H1 (cell line): ENCODE data around the gene FAM209A. TPM values are rescaled to one million over a fixed set of nuclear protein-coding genes. Genes with fewer than 3 reads are reported as not detected.

Experiments
- CTCF ChIA-PET: fragments of 300-600 bp; sonication (Branson Sonifier 250); formaldehyde crosslinking; loops from one replicate; lab custom pipeline; 2021; ENCODE audit not compliant: partially characterized antibody; lab: Charles Lee
- POLR2A ChIA-PET: fragments of 300-600 bp; sonication (Branson Sonifier 250); formaldehyde crosslinking; loops from one replicate; lab custom pipeline; 2021; ENCODE audit warnings: inconsistent platforms; ENCODE audit not compliant: partially characterized antibody; lab: Charles Lee
- DNase-seq, 2 experiments: peaks; one replicate each; pipeline versions ENCODE4 v3.0.0 to v3.0.0-alpha.2; 2010 to 2022; ENCODE audit warnings: low spot score in 2 of 2, low read depth in 1 of 2, mixed read lengths in 1 of 2
- FAIRE-seq: peaks from 2 replicates; lab custom pipeline; 2011; peaks lifted over from hg19 to GRCh38; lab: Jason Lieb, UNC
- H2AFZ ChIP-seq: 2 replicates; pipeline ENCODE4 v1.8.1; 2012; ENCODE audit warnings: low read length, inconsistent platforms
- H2AK5ac ChIP-seq: 2 replicates; pipeline ENCODE4 v1.6.1; 2013; ENCODE audit warnings: low read depth, low read length
- H2BK120ac ChIP-seq: replicated peaks from 2 replicates; pipeline ENCODE3; 2013; ENCODE audit warnings: low read depth, low read length, inconsistent platforms
- H2BK12ac ChIP-seq: 2 replicates; pipeline ENCODE4 v1.6.1; 2013; ENCODE audit warnings: low read depth, low read length
- H2BK15ac ChIP-seq: 2 replicates; pipeline ENCODE4 v1.6.1; 2013; ENCODE audit warnings: low read length
- H2BK20ac ChIP-seq: 2 replicates; pipeline ENCODE4 v1.6.1; 2013; ENCODE audit warnings: low read length
- H2BK5ac ChIP-seq: 2 replicates; pipeline ENCODE4 v1.6.1; 2013; ENCODE audit warnings: low read depth, low read length
- H3K14ac ChIP-seq: 2 replicates; pipeline ENCODE4 v1.6.1; 2013; ENCODE audit warnings: inconsistent platforms; ENCODE audit not compliant: insufficient read length
- H3K18ac ChIP-seq: 2 replicates; pipeline ENCODE4 v1.6.1; 2013; ENCODE audit warnings: low read length; ENCODE audit errors: extremely low read depth
- H3K23ac ChIP-seq: 2 replicates; pipeline ENCODE4 v1.6.1; 2013; ENCODE audit warnings: inconsistent platforms; ENCODE audit not compliant: insufficient read length
- H3K23me2 ChIP-seq: 2 replicates; pipeline ENCODE4 v1.6.1; 2013; ENCODE audit warnings: low read depth, low read length
- H3K27ac ChIP-seq: 2 replicates; pipeline ENCODE4 v1.6.1; 2011; ENCODE audit warnings: low read depth, low read length, inconsistent platforms
- H3K27me3 ChIP-seq, 4 experiments: replicated peaks in 1 of 4; 1 replicate in 1 of 4; 2 replicates in 3 of 4; pipeline versions ENCODE4 v1.6.1 to v1.8.1; 2011 to 2013; ENCODE audit warnings: low read length in 3 of 4, mild to moderate bottlenecking in 3 of 4, inconsistent platforms in 2 of 4, mixed read lengths in 2 of 4, moderate library complexity in 1 of 4; ENCODE audit not compliant: control insufficient read depth in 3 of 4, insufficient read depth in 3 of 4; ENCODE audit errors: extremely low read depth in 1 of 4
- H3K36me3 ChIP-seq, 4 experiments: 2 replicates each; pipeline versions ENCODE4 v1.6.1 to v1.8.1; 2011 to 2013; ENCODE audit warnings: mild to moderate bottlenecking in 4 of 4, low read length in 3 of 4, moderate library complexity in 2 of 4, control low read depth in 1 of 4, inconsistent platforms in 1 of 4; ENCODE audit not compliant: insufficient read depth in 4 of 4, control insufficient read depth in 2 of 4
- H3K4ac ChIP-seq: replicated peaks from 2 replicates; pipeline ENCODE3; 2013; ENCODE audit warnings: low read length, low read depth, mixed read lengths, inconsistent platforms; ENCODE audit not compliant: insufficient read length
- H3K4me1 ChIP-seq, 4 experiments: replicated peaks in 1 of 4; 1 replicate in 1 of 4; 2 replicates in 3 of 4; pipeline versions ENCODE4 v1.6.1 to v1.8.1; 2011 to 2013; ENCODE audit warnings: low read length in 3 of 4, inconsistent platforms in 2 of 4, mixed read lengths in 1 of 4; ENCODE audit not compliant: insufficient read depth in 4 of 4, control insufficient read depth in 3 of 4
- H3K4me2 ChIP-seq, 2 experiments: 2 replicates each; pipeline versions ENCODE4 v1.6.1 to v1.8.1; 2011 to 2013; ENCODE audit warnings: low read depth in 2 of 2, low read length in 2 of 2, control low read depth in 1 of 2, inconsistent platforms in 1 of 2, mild to moderate bottlenecking in 1 of 2; ENCODE audit not compliant: insufficient read depth in 1 of 2
- H3K4me3 ChIP-seq, 4 experiments: fragments of 200-600, 300-600 bp in 1 of 4; sonication (generic), shearing (Covaris generic), sonication (Bioruptor Twin) in 1 of 4; 2 replicates each; pipeline versions ENCODE4 v1.5.1 to v1.8.1; 2011 to 2016; ENCODE audit warnings: low read length in 4 of 4, low read depth in 3 of 4, control low read depth in 2 of 4, inconsistent platforms in 2 of 4, mild to moderate bottlenecking in 2 of 4, mixed read lengths in 1 of 4, moderate library complexity in 1 of 4; ENCODE audit not compliant: insufficient read depth in 2 of 4; ENCODE audit errors: extremely low read depth in 1 of 4
- H3K56ac ChIP-seq: replicated peaks from 2 replicates; pipeline ENCODE3; 2013; ENCODE audit warnings: low read depth, mild to moderate bottlenecking, mixed read lengths, low read length, inconsistent platforms; ENCODE audit not compliant: insufficient read length
- H3K79me1 ChIP-seq: 2 replicates; pipeline ENCODE4 v1.6.1; 2013; ENCODE audit warnings: low read depth, low read length, control low read depth
- H3K79me2 ChIP-seq, 2 experiments: 2 replicates each; pipeline versions ENCODE4 v1.6.1 to v1.8.1; 2012 to 2013; ENCODE audit warnings: low read length in 2 of 2, mild to moderate bottlenecking in 2 of 2, inconsistent platforms in 1 of 2; ENCODE audit not compliant: insufficient read depth in 2 of 2, control insufficient read depth in 1 of 2
- H3K9ac ChIP-seq, 4 experiments: replicated peaks in 1 of 4; 1 replicate in 1 of 4; 2 replicates in 3 of 4; pipeline versions ENCODE4 v1.6.1 to v1.8.1; 2011 to 2013; ENCODE audit warnings: low read depth in 3 of 4, low read length in 3 of 4, control low read depth in 2 of 4, mild to moderate bottlenecking in 2 of 4, moderate library complexity in 2 of 4, inconsistent platforms in 1 of 4; ENCODE audit errors: extremely low read depth in 1 of 4
- H3K9me3 ChIP-seq, 2 experiments: 2 replicates each; pipeline versions ENCODE4 v1.6.1 to v1.8.1; 2012 to 2013; ENCODE audit warnings: mild to moderate bottlenecking in 2 of 2, moderate library complexity in 2 of 2, control low read depth in 1 of 2, inconsistent platforms in 1 of 2, low read depth in 1 of 2, low read length in 1 of 2, mixed read lengths in 1 of 2; ENCODE audit not compliant: insufficient read depth in 2 of 2
- H4K20me1 ChIP-seq, 2 experiments: replicated peaks in 1 of 2; 2 replicates each; pipeline versions ENCODE3 to v1.8.1; 2011 to 2013; ENCODE audit warnings: inconsistent platforms in 2 of 2, low read length in 2 of 2, mild to moderate bottlenecking in 1 of 2; ENCODE audit not compliant: insufficient read depth in 2 of 2, control insufficient read depth in 1 of 2
- H4K5ac ChIP-seq: 2 replicates; pipeline ENCODE4 v1.6.1; 2013; ENCODE audit warnings: low read length, low read depth, mixed read lengths, inconsistent platforms; ENCODE audit not compliant: insufficient read length
- H4K8ac ChIP-seq: 2 replicates; pipeline ENCODE4 v1.8.0; 2013; ENCODE audit warnings: mild to moderate bottlenecking, moderate library complexity, low read length, inconsistent platforms; ENCODE audit not compliant: insufficient read depth; ENCODE audit errors: extremely low read depth
- H4K91ac ChIP-seq: replicated peaks from 2 replicates; pipeline ENCODE3; 2013; ENCODE audit warnings: low read length, mixed read lengths, inconsistent platforms; ENCODE audit not compliant: insufficient read length
- CEBPB ChIP-seq: IDR thresholded peaks from 2 replicates; pipeline ENCODE4 v1.6.1; 2012; ENCODE audit warnings: low read depth, low read length
- CREB1 ChIP-seq: IDR thresholded peaks from 2 replicates; pipeline ENCODE4 v1.6.1; 2012; ENCODE audit warnings: inconsistent platforms
- EP300 ChIP-seq, 2 experiments: IDR thresholded peaks; 1 replicate in 1 of 2; 2 replicates in 1 of 2; pipeline ENCODE4 v1.6.1; 2011 to 2012; ENCODE audit warnings: low read depth in 2 of 2, low read length in 2 of 2, mild to moderate bottlenecking in 2 of 2, borderline replicate concordance in 1 of 2, inconsistent platforms in 1 of 2, moderate library complexity in 1 of 2
- RAD21 ChIP-seq, 2 experiments: IDR thresholded peaks in 1 of 2; conservative IDR thresholded peaks in 1 of 2; 2 replicates each; pipeline ENCODE4 v1.6.1; 2011; ENCODE audit warnings: low read depth in 2 of 2, low read length in 2 of 2, improper control_type of control experiment in 1 of 2, inconsistent platforms in 1 of 2, mild to moderate bottlenecking in 1 of 2, moderate library complexity in 1 of 2
- WGBS, 2 experiments: shearing (Covaris generic) in 1 of 2; methylation state at CpG; one replicate each; pipeline versions ENCODE4 v1.1.6 to v1.1.7; 2013 to 2015; ENCODE audit warnings: low lambda C conversion rate in 2 of 2, mixed read lengths in 2 of 2, inconsistent platforms in 1 of 2, low coverage in 1 of 2, missing lambda C conversion rate in 1 of 2; ENCODE audit not compliant: insufficient replicate concordance in 2 of 2, insufficient coverage in 1 of 2, insufficient read length in 1 of 2; ENCODE audit errors: extremely low coverage in 1 of 2, missing lambda C conversion rate in 1 of 2; 5-methylcytosine and 5-hydroxymethylcytosine counted together
- polyA plus RNA-seq, 7 experiments: library from polyadenylated mRNA; depleted of rRNA in 3 of 7; stranded (reverse) in 5 of 7; unstranded in 2 of 7; fragments of >200 nt in 5 of 7; fragments of 200-250 nt in 2 of 7; gene quantifications; 1 replicate in 5 of 7; 2 replicates in 1 of 7; 4 replicates in 1 of 7; pipeline versions ENCODE4 v1.2.1 to v1.2.3, GENCODE V29; 2011 to 2013; ENCODE audit warnings: missing spikeins in 2 of 7, mixed read lengths in 2 of 7
- total RNA-seq: library from RNA; stranded (reverse); fragmentation: NEBNext Ultra II Directional; extraction: Animal tissue kit (Norgen Biotek cat#: 25700); gene quantifications from 2 replicates; pipeline ENCODE4 v1.2.1, GENCODE V29; 2021
- TF ChIP-seq, protein P1 (sequence below), 3 experiments: IDR thresholded peaks; 1 replicate in 2 of 3; 2 replicates in 1 of 3; pipeline versions ENCODE4 v1.5.1 to v1.6.1; 2011; ENCODE audit warnings: low read length in 3 of 3, mild to moderate bottlenecking in 3 of 3, inconsistent platforms in 2 of 3, low read depth in 1 of 3, moderate library complexity in 1 of 3; ENCODE audit not compliant: insufficient read depth in 1 of 3; ENCODE audit errors: control extremely low read depth in 1 of 3

The FAM209A gene
- total and polyA plus RNA-seq, 2 of the 8 experiments (the other 6 are each of a cell fraction or from before 2014, with no cell fraction given) = 0.15 TPM; not detected in 1

- ChIA-PET CTCF (interaction anchor here (1.4 to 2.9 kb wide), 6 partner anchors 9 to 490 kb away, joined by 4 to 14 read pairs (median 8); no protein-coding TSS in a partner anchor), POLR2A (no interaction called here)
- no peak overlapping the region for H3K23ac ChIP-seq
- H4K8ac ChIP-seq = no peak overlapping the region
- no peak overlapping the region for H2BK12ac ChIP-seq
- H3K23me2 ChIP-seq = no peaks in the 10 kb centered on the region
- H3K4me2 ChIP-seq = no peak overlapping the region
- no peak overlapping the region for H3K18ac ChIP-seq
- H3K36me3 ChIP-seq = no peaks in the 10 kb centered on the region
- no peak overlapping the region for H2BK20ac ChIP-seq
- H3K14ac ChIP-seq = no peak overlapping the region
- H3K4ac ChIP-seq = no peak overlapping the region
- no peak for TF ChIP-seq EP300 (IDR thresholded peaks at IDR 0.05; ENCODE audit: borderline replicate concordance in 1 of 2, low read depth in 2 of 2, low read length in 2 of 2)
- peak; percentile 24 to 33; a peak in 1 of 4 replicates for TF ChIP-seq RAD21 (IDR thresholded peaks at IDR 0.05 in 1 of 2, conservative IDR thresholded peaks at IDR 0.05 in 1 of 2; ENCODE audit: low read depth in 2 of 2, low read length in 2 of 2)
- TF ChIP-seq, protein P1, sequence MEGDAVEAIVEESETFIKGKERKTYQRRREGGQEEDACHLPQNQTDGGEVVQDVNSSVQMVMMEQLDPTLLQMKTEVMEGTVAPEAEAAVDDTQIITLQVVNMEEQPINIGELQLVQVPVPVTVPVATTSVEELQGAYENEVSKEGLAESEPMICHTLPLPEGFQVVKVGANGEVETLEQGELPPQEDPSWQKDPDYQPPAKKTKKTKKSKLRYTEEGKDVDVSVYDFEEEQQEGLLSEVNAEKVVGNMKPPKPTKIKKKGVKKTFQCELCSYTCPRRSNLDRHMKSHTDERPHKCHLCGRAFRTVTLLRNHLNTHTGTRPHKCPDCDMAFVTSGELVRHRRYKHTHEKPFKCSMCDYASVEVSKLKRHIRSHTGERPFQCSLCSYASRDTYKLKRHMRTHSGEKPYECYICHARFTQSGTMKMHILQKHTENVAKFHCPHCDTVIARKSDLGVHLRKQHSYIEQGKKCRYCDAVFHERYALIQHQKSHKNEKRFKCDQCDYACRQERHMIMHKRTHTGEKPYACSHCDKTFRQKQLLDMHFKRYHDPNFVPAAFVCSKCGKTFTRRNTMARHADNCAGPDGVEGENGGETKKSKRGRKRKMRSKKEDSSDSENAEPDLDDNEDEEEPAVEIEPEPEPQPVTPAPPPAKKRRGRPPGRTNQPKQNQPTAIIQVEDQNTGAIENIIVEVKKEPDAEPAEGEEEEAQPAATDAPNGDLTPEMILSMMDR (IDR thresholded peaks at IDR 0.05; ENCODE audit: control extremely low read depth in 1 of 3, insufficient read depth in 1 of 3, low read depth in 1 of 3, low read length in 3 of 3) = peak; percentile 37 to 86 (median 81)
- no peak for TF ChIP-seq CEBPB
- no peak for TF ChIP-seq CREB1
- no peak overlapping the region for H3K56ac ChIP-seq
- H3K4me1 ChIP-seq = no peaks in the 10 kb centered on the region
- no peak overlapping the region for H2AK5ac ChIP-seq
- no peaks in the 10 kb centered on the region for H3K79me1 ChIP-seq
- no peaks in the 10 kb centered on the region for H3K9me3 ChIP-seq
- H3K27me3 ChIP-seq = no peaks in the 10 kb centered on the region
- H2BK120ac ChIP-seq = no peak overlapping the region
- H4K91ac ChIP-seq = no peak overlapping the region
- H2BK15ac ChIP-seq = no peak overlapping the region
- FAIRE-seq (no peak), DNase-seq (peak in 1 of 2 experiments; percentile 63)
- H4K20me1 ChIP-seq = peaks cover 0 to 2% of the 10 kb centered on the region in 2 experiments
- H2AFZ ChIP-seq = no peak overlapping the region
- no peak overlapping the region for H2BK5ac ChIP-seq
- H3K79me2 ChIP-seq = no peaks in the 10 kb centered on the region
- H3K27ac ChIP-seq = no peak overlapping the region
- no peak overlapping the region for H3K9ac ChIP-seq
- 66% methylated on average over 9 of the region's 9 CpGs; no CpG with 5 or more reads in 1 of the 2 experiments for WGBS, 2 experiments
- no peak overlapping the region for H3K4me3 ChIP-seq
- H4K5ac ChIP-seq = no peak overlapping the region
Measured at GRCh38 chr20:56504373-56505005, 20.1 kb upstream of the FAM209A start.
